NCI-H345 treated with DMSO at 0.1 percent for 48 hours (cell line): ENCODE data around the gene LCLAT1.
"Not testable (repeated sequence)": the region's sequence is repeated elsewhere in the genome, so short reads cannot be mapped to it uniquely, and the experiment has no call there.

Experiments used
- DNase-seq: peaks from one replicate; lab custom pipeline; 2025; ENCODE audit not compliant: unreplicated experiment; lab: John Stamatoyannopoulos, UW

LCLAT1 gene

DNA sequence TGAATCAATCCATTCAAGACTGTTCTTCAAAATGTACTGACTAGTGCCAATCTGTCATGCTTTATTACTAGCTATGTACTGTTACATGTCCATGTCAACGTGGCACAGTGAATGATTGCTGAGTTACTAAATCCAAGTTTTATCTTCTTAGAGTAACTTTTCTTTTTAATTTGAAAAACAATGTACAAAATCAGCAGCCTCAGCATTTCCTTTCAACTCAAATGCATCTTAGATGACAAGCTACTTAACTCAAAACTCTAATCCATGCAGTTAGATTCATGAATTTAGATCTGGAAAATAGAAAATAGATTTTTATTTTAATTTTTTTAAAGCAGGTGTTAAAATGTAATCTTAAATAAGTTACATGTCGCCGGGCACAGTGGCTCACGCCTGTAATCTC, 186.0 kb downstream of the LCLAT1 start:
- DNase-seq: no peak

DNA sequence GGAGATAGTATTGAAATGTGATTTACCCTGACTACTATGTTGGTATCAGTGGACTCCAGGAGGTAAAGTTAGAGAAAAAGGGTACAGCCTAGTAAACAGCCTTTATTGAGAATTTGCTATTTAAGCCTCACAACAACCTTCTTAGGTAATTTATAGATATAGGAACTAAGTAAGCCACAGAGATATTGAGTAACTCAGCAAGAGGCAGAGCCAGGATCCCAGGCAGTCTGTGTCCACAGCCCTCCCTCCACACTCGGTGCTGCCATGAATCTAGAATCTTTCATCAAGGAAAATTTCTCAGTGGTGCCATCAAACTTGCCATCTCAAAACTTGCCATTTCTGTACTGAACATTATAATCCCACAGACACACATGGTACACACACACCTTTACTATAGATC, 189.3 kb downstream of the LCLAT1 start:
- no peak for DNase-seq

DNA sequence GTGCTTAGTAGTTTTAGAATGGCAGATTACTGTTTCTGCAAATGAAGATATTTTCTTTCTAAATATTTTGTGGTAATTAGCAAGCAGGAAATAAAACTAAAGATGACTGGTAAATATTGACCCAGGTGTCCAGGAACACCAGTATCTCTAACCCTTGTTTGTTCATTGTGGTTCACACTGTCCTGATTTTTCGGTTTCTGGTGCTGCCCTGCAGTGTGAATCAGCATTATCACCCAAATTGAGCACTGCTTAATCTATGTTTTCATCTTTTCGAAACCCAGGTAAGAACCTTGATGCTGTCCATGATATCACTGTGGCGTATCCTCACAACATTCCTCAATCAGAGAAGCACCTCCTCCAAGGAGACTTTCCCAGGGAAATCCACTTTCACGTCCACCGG, 192.8 kb downstream of the LCLAT1 start:
- DNase-seq: no peak

DNA sequence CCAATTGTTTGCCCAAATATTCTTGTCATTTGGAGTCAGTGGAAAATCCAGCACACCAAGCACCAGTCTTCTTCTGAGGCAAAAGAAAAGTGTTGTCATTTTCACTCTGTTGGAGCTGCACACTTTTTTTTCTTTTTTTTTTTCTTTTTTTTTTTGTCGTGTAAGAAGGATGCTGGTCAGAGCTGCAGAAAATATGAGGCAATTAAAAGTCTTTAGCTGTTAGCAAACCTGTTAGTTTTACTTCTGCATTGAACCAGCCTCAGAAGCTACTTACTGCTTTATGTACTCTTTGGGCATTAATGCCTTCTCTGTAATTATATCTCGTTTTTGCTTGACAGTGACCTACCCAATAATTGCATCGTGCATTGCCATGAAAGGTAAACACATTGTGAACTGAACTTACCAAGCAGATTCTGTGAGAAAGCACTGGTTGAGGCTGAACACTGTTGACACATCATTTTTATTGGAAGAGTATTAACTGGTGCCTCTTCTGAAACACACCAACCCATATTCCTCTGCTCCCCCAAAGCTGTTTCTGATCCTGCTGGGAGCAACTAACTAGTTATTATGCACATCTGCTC, 194.8 kb downstream of the LCLAT1 start:
- no peak for DNase-seq

DNA sequence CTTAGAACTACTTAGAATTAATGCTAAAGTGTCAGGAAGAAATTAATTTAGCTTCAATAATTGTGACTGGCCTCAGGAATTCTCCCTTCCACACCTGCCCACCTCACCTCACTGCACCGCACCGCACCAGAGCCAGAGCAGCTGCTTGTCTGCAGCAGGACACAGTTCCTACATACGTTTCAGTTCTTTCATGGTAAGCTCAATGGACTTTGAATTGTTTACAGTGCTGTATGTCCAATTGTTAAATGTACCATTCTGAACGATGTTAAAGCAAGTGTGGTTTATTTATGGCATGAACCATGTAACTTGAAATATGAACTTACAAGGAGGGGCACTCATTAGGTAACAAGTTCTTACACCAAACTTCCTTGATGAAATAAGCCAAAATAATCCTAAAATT, 196.0 kb downstream of the LCLAT1 start:
- DNase-seq: not testable (repeated sequence)

DNA sequence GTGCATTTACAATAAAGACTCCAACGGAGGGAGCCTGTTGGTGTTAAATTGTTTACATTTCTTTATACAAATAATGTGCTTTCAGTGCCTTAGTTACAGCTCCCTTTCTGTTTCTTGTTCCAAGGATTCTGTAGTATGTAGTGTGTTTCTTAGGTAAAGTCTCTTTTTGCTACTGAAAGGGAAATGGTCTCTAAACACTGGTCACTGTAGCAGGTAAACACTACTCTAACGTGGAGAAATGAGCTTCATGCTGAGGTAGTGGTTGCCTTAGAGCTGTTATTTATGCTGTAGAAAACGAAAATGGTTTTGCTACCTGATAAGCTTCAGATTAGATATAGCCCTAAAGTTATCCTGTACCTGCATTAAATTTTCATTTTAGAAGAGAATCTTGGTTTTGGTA, 196.6 kb downstream of the LCLAT1 start:
- DNase-seq: no peak

DNA sequence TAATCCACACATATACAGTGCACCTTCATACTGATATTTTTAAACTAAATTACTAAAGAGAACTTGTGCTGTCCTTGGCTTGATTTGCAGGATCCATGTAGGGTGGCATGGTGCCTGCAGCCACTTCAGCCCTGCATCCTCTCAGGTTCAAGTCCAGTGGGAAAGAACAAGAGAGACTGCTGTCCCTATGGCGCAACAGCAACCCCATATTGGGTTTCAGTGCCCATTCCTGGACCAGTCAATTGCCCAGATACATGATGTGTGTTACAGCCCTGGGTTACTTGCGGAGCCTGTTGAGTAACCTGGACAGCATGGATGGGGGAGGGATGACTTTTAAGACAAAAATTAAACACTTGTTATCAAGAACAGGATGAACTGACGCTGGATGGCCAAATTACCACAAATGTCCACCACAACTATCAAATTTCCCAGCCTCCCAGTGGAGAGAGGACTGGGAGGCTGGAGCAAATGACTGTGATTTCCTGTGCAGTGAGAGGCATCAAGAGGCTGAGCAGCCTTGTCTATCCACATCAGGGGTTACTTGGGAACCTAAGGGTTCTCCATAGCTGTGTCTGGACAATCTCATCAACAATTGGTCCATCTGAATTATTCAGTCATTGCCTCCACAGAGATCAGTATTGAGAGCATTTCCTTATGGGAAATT, 198.2 kb downstream of the LCLAT1 start:
- DNase-seq: no peak

DNA sequence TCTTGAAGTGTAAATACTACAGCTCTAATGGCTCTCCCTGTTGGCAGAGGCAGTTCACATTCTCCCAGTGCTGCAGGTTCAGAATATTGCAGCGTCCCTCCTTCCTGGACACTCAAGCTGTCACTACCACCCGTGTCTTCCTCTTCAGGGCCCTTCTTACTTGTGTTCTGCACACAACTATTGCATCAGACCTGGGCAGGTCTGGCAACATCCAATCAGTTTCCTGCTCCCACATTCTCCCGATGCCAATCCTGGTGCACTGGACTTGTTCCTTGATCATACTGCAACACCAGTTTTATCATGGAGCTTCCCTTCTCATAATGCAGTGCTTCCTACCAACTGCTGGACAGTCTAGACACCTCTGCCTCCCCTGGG, 198.7 kb downstream of the LCLAT1 start:
- no peak for DNase-seq

DNA sequence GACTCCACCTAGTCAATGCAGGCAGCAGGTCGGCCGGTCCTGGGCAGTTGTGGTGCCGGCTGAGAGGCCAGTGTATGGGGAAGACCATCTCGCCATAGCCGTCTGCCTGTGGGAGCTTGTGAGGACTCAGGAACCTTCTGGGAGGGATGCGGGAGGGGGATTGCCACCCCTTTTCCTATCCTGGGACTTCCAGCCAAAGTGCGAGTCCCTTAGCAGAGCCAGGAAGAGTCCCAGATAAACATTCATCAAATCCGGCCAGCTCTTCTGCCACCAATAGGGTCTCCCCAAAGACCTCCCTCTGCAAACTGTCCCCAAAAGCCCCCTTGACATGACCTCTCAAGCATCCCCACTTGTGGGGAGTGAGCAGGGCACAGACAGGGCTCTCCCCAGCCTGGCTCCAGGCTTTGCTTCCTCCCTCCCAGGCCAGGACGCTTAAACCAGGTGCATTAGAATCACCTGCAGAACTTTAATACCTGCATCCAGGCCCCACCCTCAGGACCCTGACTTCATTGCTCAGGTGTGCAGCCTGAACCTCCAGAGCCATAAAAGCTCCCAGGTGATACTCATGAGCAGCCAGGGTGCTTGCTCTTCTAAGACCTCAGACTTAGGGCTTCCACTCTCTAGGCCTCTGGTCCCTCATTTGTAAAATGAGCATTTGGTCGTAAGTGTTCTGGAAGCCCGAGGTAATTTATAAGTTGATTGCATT, 200.9 kb downstream of the LCLAT1 start:
- DNase-seq: no peak

DNA sequence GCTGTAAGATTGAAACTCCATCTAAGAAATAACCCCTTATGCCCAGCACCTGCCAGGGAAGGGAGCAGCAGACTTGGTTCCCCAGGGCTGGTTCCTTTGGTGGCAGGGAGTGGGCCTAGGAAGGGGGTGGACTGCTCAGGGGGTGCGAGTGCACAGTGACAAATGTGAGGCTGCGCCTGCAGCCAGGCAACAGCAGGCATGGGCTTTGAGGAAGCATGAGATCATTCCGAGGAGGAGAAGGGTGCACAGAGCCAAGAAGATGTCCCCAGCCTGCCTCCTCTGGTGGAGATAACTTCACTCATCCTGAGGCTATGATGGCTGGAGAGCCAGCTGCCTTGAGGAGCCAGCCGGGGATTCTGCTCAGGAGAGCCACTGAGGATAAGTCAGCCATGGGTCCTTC, 202.2 kb downstream of the LCLAT1 start:
- DNase-seq: no peak

DNA sequence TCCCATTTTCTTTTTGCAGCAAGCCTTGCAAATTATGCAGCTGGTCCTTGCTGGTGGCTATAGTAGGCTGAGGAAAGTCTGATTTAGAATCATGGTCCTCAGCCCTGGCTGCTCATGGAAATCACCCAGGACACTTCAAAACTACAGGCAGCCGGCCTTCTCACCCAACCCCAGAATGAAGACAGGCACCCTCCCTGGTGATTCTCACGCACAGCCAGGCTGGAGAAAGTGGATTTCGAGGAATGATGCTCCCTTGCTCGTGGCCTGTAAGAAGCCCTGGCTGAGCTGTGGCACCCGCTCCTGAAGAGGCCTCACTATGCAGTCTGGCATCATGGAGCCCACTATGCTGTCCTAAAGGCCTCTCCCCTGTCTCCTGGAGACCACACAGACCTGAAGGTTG, 202.8 kb downstream of the LCLAT1 start:
- no peak for DNase-seq

DNA sequence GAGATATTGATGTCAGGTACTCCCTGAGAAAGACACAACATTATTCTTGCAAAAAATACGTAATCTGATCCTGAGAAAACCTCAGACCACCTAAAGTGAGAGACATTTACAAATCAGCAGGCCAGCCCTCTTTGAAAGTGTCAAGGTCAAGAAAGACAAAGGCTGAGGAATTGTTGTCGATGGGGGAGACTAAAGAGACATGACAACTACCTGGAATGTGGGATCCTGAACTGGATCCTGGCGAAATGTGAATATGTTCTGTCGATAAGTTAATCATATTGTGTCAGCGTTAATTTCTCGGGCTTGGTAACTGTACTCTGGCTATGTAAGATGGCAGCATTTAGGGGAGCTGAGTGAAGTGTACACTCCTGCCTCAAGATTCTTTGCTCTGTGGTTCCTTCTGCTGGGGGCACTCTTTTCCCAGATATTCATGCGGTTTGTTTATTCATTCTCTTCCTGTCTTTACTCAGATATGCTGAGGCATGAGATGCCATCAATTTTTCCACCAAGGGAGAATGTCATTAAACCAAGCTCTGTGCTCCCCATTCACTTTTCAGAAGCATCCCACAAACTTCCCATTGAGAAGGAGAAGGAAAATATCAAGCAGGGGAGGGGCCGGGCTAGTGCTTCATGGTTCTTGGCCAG, 205.3 kb downstream of the LCLAT1 start:
- DNase-seq: no peak

DNA sequence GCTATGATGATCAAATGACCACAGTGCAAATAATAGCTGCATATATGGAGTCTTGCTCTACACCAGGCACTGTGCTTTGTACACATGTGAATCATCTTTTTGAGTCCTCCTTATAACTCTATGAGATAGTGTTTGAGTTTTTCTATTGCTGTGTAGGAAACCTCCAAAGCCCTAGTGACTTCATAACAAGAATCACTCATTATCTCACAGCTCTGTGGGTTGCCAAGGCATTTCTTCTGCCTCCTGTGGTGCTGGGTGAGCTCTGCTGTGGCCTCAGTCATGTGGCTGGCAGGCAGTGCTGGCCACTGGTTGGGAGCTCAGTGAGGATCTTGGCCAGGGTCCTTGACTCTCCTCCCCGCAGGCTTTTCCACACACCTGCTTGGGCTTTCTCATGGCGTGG, 206.8 kb downstream of the LCLAT1 start:
- no peak for DNase-seq

DNA sequence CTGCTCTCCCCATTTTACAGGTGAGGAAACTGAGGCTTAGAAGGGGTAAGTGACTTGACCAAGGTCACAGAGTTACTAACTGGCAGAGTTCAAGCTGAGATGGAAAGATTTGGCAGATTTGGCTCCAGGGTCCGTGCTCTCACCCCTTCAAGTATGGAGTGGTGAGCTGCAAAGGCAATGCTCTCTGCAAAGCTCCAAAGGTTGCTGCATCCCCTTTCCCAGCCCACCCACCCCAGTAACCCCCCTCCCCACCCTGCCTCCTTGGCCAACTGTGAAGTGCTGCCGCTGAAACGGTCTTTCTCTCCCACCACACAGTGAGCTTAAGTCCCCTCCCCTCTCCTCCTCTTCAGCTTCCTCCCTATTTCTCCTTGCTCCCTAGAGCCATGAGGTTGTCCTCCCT, 207.4 kb downstream of the LCLAT1 start:
- no peak for DNase-seq

DNA sequence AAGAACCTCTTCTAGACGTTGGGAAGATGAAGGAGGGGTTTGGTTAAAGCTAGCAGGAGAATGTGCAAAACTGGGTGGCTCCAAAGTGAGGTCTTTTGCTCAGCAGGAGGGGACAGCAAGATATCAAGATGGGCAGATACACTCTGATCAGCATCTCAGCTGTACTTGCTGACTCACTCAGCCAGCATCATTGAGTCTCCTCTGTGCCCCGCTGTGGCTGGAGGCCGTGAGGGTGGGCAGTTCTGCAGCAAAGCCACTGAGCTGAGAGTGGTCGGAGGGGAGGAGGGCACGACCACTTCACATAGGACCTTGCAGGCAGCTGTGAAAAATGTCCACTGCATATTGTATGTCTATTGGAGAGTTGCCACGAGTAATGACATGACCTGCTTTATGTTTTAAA, 208.2 kb downstream of the LCLAT1 start:
- DNase-seq: no peak

DNA sequence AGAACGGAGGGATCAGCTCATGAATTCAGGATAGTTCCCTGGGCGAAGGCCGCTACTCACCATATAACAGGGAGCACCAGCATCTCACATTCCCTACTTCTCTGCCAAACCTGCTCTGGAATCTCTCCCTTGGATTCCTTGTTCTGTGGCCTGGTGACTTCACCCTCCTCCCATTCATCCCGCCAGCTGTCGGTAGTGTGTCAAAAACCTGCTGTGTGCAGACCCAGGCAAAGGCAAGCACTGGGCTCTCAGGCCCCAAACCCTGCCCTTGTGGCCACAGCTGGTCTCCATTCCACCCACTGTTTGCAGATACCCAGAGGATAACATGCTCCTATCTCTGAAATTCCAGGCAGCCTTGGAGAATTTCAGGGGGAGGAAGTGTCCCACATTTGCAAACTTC, 208.6 kb downstream of the LCLAT1 start:
- DNase-seq: no peak

DNA sequence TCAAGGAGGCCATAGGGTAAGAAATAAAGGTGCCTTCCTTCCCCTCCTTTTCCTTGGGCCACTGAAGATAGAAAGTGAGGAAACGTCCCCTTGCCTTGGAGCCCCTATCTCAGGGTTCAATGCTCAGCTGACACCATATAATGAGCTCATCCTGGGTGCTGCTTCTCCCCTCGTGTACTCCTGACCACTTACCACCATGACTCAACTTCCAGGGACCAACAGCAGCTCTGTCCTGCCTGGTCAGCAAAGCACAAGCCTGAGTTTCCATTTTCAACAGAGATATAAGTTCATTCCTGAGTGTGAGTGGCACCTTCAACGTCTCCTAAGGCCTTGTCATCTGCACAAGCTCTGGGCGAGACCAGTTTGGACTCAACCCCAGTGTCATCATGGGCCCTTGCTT, 209.0 kb downstream of the LCLAT1 start:
- DNase-seq: no peak

DNA sequence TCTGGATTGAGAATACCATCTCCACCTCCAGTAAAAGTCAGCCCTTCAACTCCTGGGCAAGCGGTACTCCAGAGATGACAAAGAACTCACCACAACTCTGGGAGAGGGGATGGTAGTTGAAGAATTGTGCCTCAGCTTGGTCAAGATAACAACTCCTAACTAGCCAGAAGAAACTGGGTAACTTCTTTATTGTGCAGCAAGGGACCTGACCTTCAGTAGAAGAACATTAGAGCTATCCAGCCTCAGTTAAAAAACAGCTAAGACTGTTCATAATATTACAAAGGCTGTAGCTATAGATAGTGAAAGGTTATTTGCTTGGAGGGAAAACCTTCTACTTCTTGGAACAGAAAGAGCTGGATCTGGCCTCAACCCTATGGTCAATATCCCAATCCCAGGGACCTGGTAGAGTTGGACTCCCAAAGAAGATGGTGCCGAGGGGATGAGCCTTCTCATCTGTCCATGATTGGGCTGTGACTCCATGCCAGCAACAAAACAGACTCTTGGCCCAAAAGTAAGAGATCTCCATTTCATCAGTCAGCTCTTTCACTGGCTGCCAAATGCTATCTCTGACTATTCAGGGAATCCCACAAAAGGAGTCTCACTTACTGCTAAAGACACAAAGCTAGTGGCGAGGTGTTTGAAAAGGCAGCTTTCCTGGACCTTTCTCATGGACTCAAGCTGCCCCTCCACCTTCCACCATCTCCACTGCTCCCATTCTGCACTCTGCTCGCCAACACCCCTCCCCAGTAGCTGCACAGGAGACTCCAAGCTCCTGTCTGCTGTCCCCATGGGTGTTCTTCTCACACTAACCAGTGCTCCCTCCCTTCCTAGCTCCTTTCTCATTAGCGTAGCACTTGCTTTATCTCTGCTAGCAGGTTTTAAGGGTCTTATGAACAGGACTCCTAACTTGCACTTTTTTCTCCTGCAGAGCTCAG, 214.4 kb downstream of the LCLAT1 start:
- no peak for DNase-seq

DNA sequence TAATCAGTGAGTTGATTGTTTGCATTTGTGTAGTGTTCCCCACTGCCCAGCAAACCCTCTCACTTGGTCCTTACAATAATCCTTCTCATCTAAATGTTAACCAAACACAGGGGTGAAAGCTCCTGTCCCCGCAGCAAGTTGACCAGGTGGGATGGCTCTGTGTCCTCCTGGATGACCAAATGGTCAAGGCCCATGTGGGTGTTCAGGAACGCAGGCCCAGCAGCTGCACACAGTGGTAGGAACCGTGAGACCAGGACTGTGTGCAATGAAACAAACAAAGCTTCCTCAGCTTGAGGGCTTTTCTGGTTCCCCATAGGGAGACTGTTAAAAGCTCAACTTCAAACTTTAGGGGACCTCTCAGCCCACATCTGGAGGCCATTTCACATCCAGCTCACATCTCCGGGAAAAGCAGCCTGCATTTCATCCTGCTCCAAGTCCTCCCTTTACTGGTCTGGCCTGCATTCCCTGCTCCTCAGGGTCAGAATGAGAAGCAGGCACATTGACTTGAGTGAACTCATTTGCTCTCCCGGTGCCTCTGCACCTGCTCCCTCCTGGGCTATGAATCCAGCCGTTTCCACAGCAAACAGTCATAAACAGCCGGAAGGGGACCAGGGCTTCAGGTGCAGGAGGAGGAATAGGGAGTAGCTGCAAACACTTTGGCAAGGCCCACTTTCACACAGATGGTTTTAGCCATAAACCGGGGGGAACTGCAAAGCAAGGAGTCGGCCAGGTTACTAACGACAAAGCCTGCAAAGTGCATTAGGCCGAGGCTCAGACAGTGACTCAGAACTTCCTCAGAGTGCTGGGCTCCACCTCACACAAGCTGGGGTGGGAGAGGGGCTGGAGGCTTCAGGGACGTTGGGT, 215.5 kb downstream of the LCLAT1 start:
- no peak for DNase-seq

DNA sequence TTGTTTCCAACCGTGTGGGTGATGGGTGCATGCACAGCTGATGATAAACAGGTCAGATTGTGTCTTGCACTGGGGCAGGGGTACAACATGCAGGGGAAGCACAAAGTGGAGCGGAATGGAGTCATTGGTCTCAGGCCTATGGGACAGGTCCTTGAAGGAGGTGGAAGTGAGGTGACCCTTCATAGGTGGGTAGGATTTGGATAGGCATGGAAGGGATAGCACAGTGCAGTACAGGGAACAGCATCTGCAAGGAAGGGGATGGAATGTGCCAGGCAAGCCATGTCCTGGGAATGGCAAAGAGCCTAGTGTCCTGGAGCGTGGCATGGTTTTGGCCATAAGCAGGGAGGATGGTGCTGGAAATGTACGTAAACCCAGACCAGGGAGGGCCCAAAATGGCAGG, 216.3 kb downstream of the LCLAT1 start:
- DNase-seq: no peak
